IPS-18c (cell line): ENCODE results near the gene MYL2.
"Not testable (repeated sequence)": the region's sequence is repeated elsewhere in the genome, so short reads cannot be mapped to it uniquely, and the experiment has no call there.

Experiments used
- H3K4me3 ChIP-seq: 2 replicates; pipeline ENCODE4 v1.7.0; 2013; ENCODE audit warnings: low read depth, mild to moderate bottlenecking, low read length, moderate library complexity; ENCODE audit not compliant: insufficient read depth
- H3K9me3 ChIP-seq: one replicate; pipeline ENCODE4 v1.6.1; 2013; ENCODE audit warnings: mild to moderate bottlenecking, low read length, moderate library complexity; ENCODE audit not compliant: control insufficient read depth, insufficient read depth

MYL2 gene

GRCh38 chr12:110920324-110920910, at the start of gene MYL2:
TSS of gene MYL2 (minus strand) at chr12:110920579. CDS start at chr12:110920529, 50 bp downstream.
- Histone ChIP-seq H3K4me3 (no peak within 1 kb of the TSS), H3K9me3 (no peaks in the 10 kb centered on the region)

GRCh38 chr12:110966081-110966760, 45.8 kb upstream of the MYL2 start:
- no peaks in the 10 kb centered on the region for H3K9me3 ChIP-seq
- H3K4me3 ChIP-seq: no peak overlapping the region

GRCh38 chr12:110965574-110965973, 45.2 kb upstream of the MYL2 start:
- H3K4me3 ChIP-seq: no peak overlapping the region

GRCh38 chr12:110960795-110961194, 40.4 kb upstream of the MYL2 start:
- no peak overlapping the region for H3K4me3 ChIP-seq
- H3K9me3 ChIP-seq: no peaks in the 10 kb centered on the region

More at GRCh38 chr12:110965574-110965973, 45.2 kb upstream of the MYL2 start:
- no peaks in the 10 kb centered on the region for H3K9me3 ChIP-seq

GRCh38 chr12:110957652-110958051, 37.3 kb upstream of the MYL2 start:
- Histone ChIP-seq H3K4me3 (no peak overlapping the region), H3K9me3 (no peaks in the 10 kb centered on the region)

DNA sequence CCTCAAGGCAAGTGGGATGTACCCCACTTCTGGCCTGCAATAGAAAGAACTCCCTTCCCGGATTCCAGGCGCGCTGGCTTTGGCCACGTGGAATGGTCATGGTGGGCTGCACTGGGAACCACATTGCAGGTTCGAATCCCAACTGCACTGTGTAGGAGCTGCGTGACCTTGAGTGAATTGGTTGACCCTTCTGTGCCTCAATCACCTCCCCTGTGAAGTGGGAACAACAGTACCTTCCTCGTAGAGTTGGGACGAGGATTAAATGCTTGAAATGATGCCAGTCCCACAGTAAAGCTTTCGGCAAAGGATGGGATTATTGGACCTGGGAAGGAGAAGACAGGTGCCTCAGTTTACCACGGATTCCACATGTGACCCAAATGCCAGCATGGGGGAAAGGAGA, 36.8 kb upstream of the MYL2 start:
- Histone ChIP-seq H3K9me3 (no peaks in the 10 kb centered on the region), H3K4me3 (no peak overlapping the region)

DNA sequence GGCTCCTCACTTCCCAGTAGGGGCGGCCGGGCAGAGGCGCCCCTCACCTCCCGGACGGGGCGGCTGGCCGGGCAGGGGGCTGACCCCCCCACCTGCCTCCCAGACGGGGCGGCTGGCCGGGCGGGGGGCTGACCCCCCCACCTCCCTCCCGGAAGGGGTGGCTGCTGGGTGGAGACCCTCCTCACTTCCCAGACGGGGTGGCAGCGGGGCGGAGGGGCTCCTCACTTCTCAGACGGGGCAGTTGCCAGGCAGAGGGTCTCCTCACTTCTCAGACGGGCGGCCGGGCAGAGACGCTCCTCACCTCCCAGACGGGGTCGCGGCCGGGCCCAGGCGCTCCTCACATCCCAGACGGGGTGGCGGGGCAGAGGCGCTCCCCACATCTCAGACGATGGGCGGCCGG, 30.5 kb upstream of the MYL2 start:
- H3K9me3 ChIP-seq, H3K4me3 ChIP-seq: not testable (repeated sequence)

GRCh38 chr12:110950466-110950865, 30.1 kb upstream of the MYL2 start:
- not testable (repeated sequence) for H3K4me3 ChIP-seq, H3K9me3 ChIP-seq

- Histone ChIP-seq H3K9me3 (peaks cover 2% of the 10 kb centered on the region), H3K4me3 (no peak overlapping the region)
Observed at GRCh38 chr12:110948041-110948440, 27.7 kb upstream of the MYL2 start.

DNA sequence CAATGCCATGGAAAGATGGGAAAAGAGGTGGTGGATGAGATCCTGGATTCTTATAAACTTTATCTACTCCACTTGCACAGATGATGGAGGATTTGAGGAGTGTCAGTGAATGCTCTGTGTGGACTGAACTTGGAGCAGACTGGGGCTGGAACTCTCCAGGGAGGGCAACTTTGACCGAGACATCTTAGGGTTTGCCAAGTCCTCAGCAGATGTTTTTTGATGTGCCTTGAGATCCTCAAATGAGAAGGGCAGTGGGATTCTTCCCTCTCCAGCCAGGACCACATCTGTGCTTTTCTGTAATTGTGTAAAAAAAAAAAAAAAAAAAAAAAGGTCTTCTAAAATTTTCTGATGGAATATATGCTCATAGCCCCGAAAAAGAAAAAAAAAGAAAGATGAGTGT, 23.0 kb upstream of the MYL2 start:
- peaks cover 2% of the 10 kb centered on the region for H3K9me3 ChIP-seq

GRCh38 chr12:110941391-110941790, 21.0 kb upstream of the MYL2 start:
- H3K4me3 ChIP-seq: no peak overlapping the region

More for the DNA sequence above, 23.0 kb upstream of the MYL2 start:
- H3K4me3 ChIP-seq: no peak overlapping the region

DNA sequence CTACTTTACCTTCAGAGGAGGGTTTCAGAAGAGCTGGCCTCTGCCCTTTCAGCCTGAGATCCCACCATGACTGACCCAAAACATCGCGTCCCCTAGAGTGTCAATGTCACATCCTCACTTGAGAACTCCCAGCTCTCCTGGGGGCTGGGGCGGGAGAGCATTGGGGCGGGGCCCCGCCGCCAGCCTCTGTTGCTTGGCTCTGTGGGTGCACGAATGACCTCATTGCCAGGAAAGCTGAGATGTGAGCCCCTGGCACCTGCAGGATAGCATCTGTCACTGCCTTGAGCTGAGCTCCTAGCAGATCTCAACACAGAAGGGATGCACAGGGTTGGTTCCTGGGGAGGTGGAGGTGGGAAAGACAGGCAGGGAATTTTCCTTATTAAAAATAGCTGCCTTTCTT, 20.6 kb upstream of the MYL2 start:
- H3K9me3 ChIP-seq: peaks cover 2% of the 10 kb centered on the region

More at GRCh38 chr12:110941391-110941790, 21.0 kb upstream of the MYL2 start:
- peaks cover 2% of the 10 kb centered on the region for H3K9me3 ChIP-seq

GRCh38 chr12:110940296-110940695, 19.9 kb upstream of the MYL2 start:
- no peaks in the 10 kb centered on the region for H3K9me3 ChIP-seq
- no peak overlapping the region for H3K4me3 ChIP-seq

More for the DNA sequence above, 20.6 kb upstream of the MYL2 start:
- no peak overlapping the region for H3K4me3 ChIP-seq

- Histone ChIP-seq H3K4me3 (no peak overlapping the region; the same call in 1 of the 2 replicates), H3K9me3 (no peaks in the 10 kb centered on the region)
Observed at GRCh38 chr12:110937104-110937641, 16.8 kb upstream of the MYL2 start.

- H3K4me3 ChIP-seq: no peak overlapping the region
- H3K9me3 ChIP-seq: no peaks in the 10 kb centered on the region
Observed at GRCh38 chr12:110936367-110937103, 16.2 kb upstream of the MYL2 start.

GRCh38 chr12:110935588-110935987, 15.2 kb upstream of the MYL2 start:
- no peaks in the 10 kb centered on the region for H3K9me3 ChIP-seq
- no peak overlapping the region for H3K4me3 ChIP-seq

GRCh38 chr12:110934093-110934852, 13.9 kb upstream of the MYL2 start:
- H3K4me3 ChIP-seq: no peak overlapping the region
- no peaks in the 10 kb centered on the region for H3K9me3 ChIP-seq
